ENCODE measurements around the gene XPC.

Gene XPC

DNA sequence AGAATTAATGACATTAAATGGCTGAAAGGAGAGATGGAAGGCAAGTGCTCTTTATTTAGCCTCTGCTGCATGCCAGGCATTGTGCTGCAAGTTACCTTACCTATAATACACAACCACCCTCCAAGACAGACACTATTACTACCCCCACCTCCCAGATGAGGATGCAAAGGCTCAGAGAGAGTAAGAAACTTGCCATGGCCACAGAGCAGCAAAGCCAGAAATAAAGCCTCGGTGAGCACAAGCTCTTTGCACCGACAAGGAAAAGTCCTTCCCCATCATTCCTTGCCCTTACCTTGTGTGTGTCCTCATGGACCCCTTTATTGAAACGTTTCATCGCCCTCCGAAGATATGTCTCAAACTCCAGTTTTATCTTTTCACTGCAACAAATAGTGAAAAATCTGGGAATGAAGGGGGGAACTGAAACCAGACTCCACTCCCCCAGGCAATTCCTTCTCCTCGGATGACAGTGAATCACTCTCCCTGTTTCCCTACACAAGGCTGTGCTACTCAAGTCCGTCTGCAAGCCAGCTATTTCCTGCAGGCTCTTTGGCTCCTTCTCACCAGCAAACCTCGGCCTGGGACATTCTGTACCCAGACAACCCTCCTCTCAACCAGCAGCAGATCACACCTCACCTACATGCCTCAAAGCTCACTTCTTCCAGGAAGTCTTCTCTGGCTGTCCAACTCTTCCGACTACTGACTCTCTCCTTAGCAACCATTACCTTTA lies 11.4 kb downstream of the XPC start:
- TF ChIP-seq, protein P1, sequence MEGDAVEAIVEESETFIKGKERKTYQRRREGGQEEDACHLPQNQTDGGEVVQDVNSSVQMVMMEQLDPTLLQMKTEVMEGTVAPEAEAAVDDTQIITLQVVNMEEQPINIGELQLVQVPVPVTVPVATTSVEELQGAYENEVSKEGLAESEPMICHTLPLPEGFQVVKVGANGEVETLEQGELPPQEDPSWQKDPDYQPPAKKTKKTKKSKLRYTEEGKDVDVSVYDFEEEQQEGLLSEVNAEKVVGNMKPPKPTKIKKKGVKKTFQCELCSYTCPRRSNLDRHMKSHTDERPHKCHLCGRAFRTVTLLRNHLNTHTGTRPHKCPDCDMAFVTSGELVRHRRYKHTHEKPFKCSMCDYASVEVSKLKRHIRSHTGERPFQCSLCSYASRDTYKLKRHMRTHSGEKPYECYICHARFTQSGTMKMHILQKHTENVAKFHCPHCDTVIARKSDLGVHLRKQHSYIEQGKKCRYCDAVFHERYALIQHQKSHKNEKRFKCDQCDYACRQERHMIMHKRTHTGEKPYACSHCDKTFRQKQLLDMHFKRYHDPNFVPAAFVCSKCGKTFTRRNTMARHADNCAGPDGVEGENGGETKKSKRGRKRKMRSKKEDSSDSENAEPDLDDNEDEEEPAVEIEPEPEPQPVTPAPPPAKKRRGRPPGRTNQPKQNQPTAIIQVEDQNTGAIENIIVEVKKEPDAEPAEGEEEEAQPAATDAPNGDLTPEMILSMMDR (conservative IDR thresholded peaks at IDR 0.05; ENCODE audit: control insufficient read depth, insufficient read depth, low read depth, low read length) = no peak
- no peak overlapping the region for H3K4me3 ChIP-seq (ENCODE audit: control insufficient read depth, low read depth, low read length)
- DNase-seq (ENCODE audit: low read depth) = peak; percentile 56

DNA sequence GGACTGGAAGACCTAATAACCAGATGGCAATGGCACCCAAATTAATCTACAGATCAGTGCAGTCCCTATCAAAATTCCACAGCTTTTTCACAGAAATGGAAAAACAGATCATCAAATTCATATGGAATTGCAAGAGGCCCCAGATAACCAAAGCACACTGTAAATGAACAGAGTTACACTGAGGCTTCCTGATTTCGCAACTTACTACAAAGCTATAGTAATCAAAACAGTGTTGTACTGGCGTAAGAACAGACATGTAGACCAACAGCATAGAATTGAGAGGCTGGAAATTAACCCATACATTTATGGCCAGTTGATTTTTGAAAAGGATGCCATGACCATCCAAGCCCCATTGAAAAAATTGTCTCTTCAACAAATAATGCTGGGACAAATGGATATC lies 16.2 kb downstream of the XPC start:
- H3K4me3 ChIP-seq (ENCODE audit: control insufficient read depth, low read depth, low read length) = no peak overlapping the region
- DNase-seq (ENCODE audit: low read depth) = no peak
- TF ChIP-seq, protein P1 (conservative IDR thresholded peaks at IDR 0.05; ENCODE audit: control insufficient read depth, insufficient read depth, low read depth, low read length) = no peak

GRCh38 chr3:14161282-14161681 lies 17.1 kb downstream of the XPC start:
- DNase-seq (ENCODE audit: low read depth) = no peak
- TF ChIP-seq, protein P1 (conservative IDR thresholded peaks at IDR 0.05; ENCODE audit: control insufficient read depth, insufficient read depth, low read depth, low read length) = no peak
- no peak overlapping the region for H3K4me3 ChIP-seq (ENCODE audit: control insufficient read depth, low read depth, low read length)

DNA sequence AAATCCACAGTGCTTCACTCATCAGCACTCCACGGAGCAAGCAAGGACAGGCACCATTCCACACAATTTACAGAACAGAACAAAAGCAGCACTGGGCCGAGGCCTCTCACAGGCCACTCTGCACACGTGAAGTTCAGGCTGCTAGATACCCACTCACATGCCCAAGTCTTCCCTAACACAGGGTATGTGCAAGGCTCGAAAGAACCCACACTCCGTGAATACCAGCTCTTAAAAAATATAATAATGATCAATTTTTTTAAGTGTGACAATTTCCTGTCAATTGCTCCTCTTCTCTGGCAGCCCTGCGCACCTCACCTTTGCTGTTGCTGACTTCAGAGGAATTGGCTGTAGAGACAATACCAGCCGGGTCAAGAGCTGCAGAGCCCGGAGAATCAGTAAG lies 19.0 kb downstream of the XPC start:
- DNase-seq (ENCODE audit: low read depth) = no peak
- H3K4me3 ChIP-seq (ENCODE audit: control insufficient read depth, low read depth, low read length) = no peak overlapping the region
- TF ChIP-seq, protein P1 (conservative IDR thresholded peaks at IDR 0.05; ENCODE audit: control insufficient read depth, insufficient read depth, low read depth, low read length) = no peak

DNA sequence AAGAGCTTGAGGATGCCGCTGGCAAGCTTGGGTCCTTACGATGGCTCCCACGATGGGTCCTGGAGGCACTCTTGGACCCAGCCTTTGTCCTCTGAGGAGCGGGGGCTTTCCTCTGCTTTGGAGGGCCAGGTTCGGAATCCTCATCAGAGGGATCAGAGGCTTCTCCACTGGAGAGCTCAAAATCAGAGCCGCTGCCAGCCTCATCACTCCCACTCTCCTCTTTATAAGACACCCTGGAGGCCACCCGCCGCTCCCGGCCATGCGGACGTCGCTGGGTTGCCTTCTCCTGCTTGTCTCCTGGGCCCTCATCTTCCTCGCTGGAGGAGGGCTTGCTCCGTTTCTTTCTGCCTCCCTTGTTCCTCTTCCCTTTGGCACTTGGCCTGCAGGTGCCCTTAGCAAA lies 20.0 kb downstream of the XPC start:
- TF ChIP-seq, protein P1 (conservative IDR thresholded peaks at IDR 0.05; ENCODE audit: control insufficient read depth, insufficient read depth, low read depth, low read length) = no peak
- no peak overlapping the region for H3K4me3 ChIP-seq (ENCODE audit: control insufficient read depth, low read depth, low read length)
- no peak for DNase-seq (ENCODE audit: low read depth)

DNA sequence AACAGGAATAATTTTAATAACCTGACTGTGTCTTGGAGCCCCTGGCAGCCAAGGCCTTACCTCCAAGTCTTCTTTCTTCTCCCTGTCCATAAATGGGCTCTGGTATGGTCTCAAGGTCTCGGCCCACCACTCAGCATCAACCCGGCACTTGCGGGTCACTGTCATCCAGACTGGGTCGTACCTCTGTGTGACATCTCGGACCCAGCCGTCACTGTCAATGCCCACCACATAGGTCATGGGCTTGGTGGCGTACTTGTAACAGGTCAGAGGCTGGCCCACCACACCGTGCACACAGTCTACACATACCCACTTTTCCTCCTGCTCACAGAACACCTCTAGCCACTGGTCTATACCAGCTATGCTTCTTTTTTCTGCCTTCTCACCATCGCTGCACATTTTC lies 20.4 kb downstream of the XPC start:
- no peak overlapping the region for H3K4me3 ChIP-seq (ENCODE audit: control insufficient read depth, low read depth, low read length)
- no peak for DNase-seq (ENCODE audit: low read depth)
- TF ChIP-seq, protein P1 (conservative IDR thresholded peaks at IDR 0.05; ENCODE audit: control insufficient read depth, insufficient read depth, low read depth, low read length) = no peak

Data from fibroblast of mammary gland (primary cell).